NCI-H774 (cell line): ENCODE data around the gene ADGRG6.
"Not testable (repeated sequence)": the region's sequence is repeated elsewhere in the genome, so short reads cannot be mapped to it uniquely, and the experiment has no call there.

Experiments used
- DNase-seq: peaks from one replicate; lab custom pipeline; 2025; lab: John Stamatoyannopoulos, UW

The ADGRG6 gene

GRCh38 chr6:142412241-142412640 is 110.4 kb downstream of the ADGRG6 start:
- no peak for DNase-seq

- no peak for DNase-seq
Measured at GRCh38 chr6:142412658-142413057, 110.9 kb downstream of the ADGRG6 start.

GRCh38 chr6:142413111-142413510 is 111.3 kb downstream of the ADGRG6 start:
- DNase-seq: no peak

- no peak for DNase-seq
Measured at GRCh38 chr6:142414462-142415250, 112.8 kb downstream of the ADGRG6 start.

- DNase-seq: no peak
Measured at GRCh38 chr6:142416179-142416578, 114.4 kb downstream of the ADGRG6 start.

GRCh38 chr6:142416686-142417085 is 114.9 kb downstream of the ADGRG6 start:
- DNase-seq: no peak

GRCh38 chr6:142417331-142417750 is 115.5 kb downstream of the ADGRG6 start:
- no peak for DNase-seq

GRCh38 chr6:142419071-142419470 is 117.3 kb downstream of the ADGRG6 start:
- DNase-seq: no peak

- no peak for DNase-seq
Measured at GRCh38 chr6:142420802-142421201, 119.0 kb downstream of the ADGRG6 start.

- no peak for DNase-seq
Measured at GRCh38 chr6:142421285-142422117, 119.7 kb downstream of the ADGRG6 start.

GRCh38 chr6:142426444-142427132 is 124.8 kb downstream of the ADGRG6 start:
- not testable (repeated sequence) for DNase-seq

GRCh38 chr6:142428468-142428867 is 126.7 kb downstream of the ADGRG6 start:
- DNase-seq: not testable (repeated sequence)

- no peak for DNase-seq
Measured at GRCh38 chr6:142429195-142429594, 127.4 kb downstream of the ADGRG6 start.

- no peak for DNase-seq
Measured at GRCh38 chr6:142433419-142433818, 131.6 kb downstream of the ADGRG6 start.

- DNase-seq: no peak
Measured at GRCh38 chr6:142438898-142439297, 137.1 kb downstream of the ADGRG6 start.

- no peak for DNase-seq
Measured at GRCh38 chr6:142440600-142441293, 138.9 kb downstream of the ADGRG6 start.

- DNase-seq: no peak
Measured at GRCh38 chr6:142441716-142442115, 139.9 kb downstream of the ADGRG6 start.

GRCh38 chr6:142443102-142443501 is 141.3 kb downstream of the ADGRG6 start:
- no peak for DNase-seq

- no peak for DNase-seq
Measured at GRCh38 chr6:142443532-142443931, 141.7 kb downstream of the ADGRG6 start.

GRCh38 chr6:142444376-142444775 is 142.6 kb downstream of the ADGRG6 start:
- no peak for DNase-seq

- no peak for DNase-seq
Measured at GRCh38 chr6:142444881-142445301, 143.1 kb downstream of the ADGRG6 start.

- no peak for DNase-seq
Measured at GRCh38 chr6:142446168-142446567, 144.4 kb downstream of the ADGRG6 start.
